GM21528 (cell line): ENCODE data around the gene RBMS3.
"Not testable (repeated sequence)": the region's sequence is repeated elsewhere in the genome, so short reads cannot be mapped to it uniquely, and the experiment has no call there.

Experiments used
- ATAC-seq: cut with Tn5 transposase; IDR thresholded peaks from one replicate; pipeline ENCODE4 v1.9.1; 2021; ENCODE audit warnings: mild to moderate bottlenecking, moderate library complexity; ENCODE audit not compliant: unreplicated experiment, low FRiP score

The RBMS3 gene

GRCh38 chr3:29335943-29336342, 55.1 kb downstream of the RBMS3 start:
- ATAC-seq: no peak

GRCh38 chr3:29337565-29337964, 56.7 kb downstream of the RBMS3 start:
- ATAC-seq: no peak

GRCh38 chr3:29338377-29338776, 57.5 kb downstream of the RBMS3 start:
- ATAC-seq: no peak

GRCh38 chr3:29339016-29339833, 58.4 kb downstream of the RBMS3 start:
- no peak for ATAC-seq

GRCh38 chr3:29344154-29344553, 63.3 kb downstream of the RBMS3 start:
- no peak for ATAC-seq

- ATAC-seq: no peak
Observed at GRCh38 chr3:29344935-29345334, 64.1 kb downstream of the RBMS3 start.

GRCh38 chr3:29345516-29346300, 64.8 kb downstream of the RBMS3 start:
- ATAC-seq: no peak

GRCh38 chr3:29346828-29347227, 66.0 kb downstream of the RBMS3 start:
- ATAC-seq: no peak

GRCh38 chr3:29347412-29347811, 66.5 kb downstream of the RBMS3 start:
- no peak for ATAC-seq

GRCh38 chr3:29348316-29348715, 67.4 kb downstream of the RBMS3 start:
- no peak for ATAC-seq

GRCh38 chr3:29349049-29349448, 68.2 kb downstream of the RBMS3 start:
- ATAC-seq: no peak

- no peak for ATAC-seq
Observed at GRCh38 chr3:29353807-29354206, 72.9 kb downstream of the RBMS3 start.

- no peak for ATAC-seq
Observed at GRCh38 chr3:29354894-29355293, 74.0 kb downstream of the RBMS3 start.

GRCh38 chr3:29356062-29356461, 75.2 kb downstream of the RBMS3 start:
- no peak for ATAC-seq

GRCh38 chr3:29360289-29360688, 79.4 kb downstream of the RBMS3 start:
- not testable (repeated sequence) for ATAC-seq

- ATAC-seq: no peak
Observed at GRCh38 chr3:29363110-29363509, 82.2 kb downstream of the RBMS3 start.

GRCh38 chr3:29370021-29370420, 89.2 kb downstream of the RBMS3 start:
- no peak for ATAC-seq

- ATAC-seq: no peak
Observed at GRCh38 chr3:29370476-29371420, 89.9 kb downstream of the RBMS3 start.

GRCh38 chr3:29373131-29373680, 92.3 kb downstream of the RBMS3 start:
- ATAC-seq: no peak

GRCh38 chr3:29374226-29374625, 93.4 kb downstream of the RBMS3 start:
- no peak for ATAC-seq
